IMR-90 (cell line): ENCODE data around the gene RHBDL1. TPM values are rescaled to one million over a fixed set of nuclear protein-coding genes. Genes with fewer than 3 reads are reported as not detected.

Experiments
- ATAC-seq: fragments of 200-7000 bp; cut with Tn5 transposase; 2 replicates; pipeline ENCODE4 v1.9.1; 2020; ENCODE audit warnings: low read depth, mild to moderate bottlenecking, moderate library complexity
- BruUV-seq: library from RNA; stranded (reverse); fragments of 400-500 nt; replicated peaks from 2 replicates; lab custom pipeline; 2021; lab: Mats Ljungman, UMichigan
- CTCF ChIA-PET: fragments of 300-600 bp; formaldehyde crosslinking; extraction: SDS; loops from one replicate; lab custom pipeline; 2021; ENCODE audit warnings: antibody characterized with exemption; lab: Yijun Ruan, JAX
- POLR2A ChIA-PET: fragments of 300-600 bp; sonication (Branson Sonifier 250); formaldehyde crosslinking; loops from one replicate; lab custom pipeline; 2022; ENCODE audit warnings: antibody characterized with exemption; ENCODE audit not compliant: unreplicated experiment; lab: Charles Lee
- DNase-seq: peaks from one replicate; pipeline ENCODE4 v3.0.0; 2013
- H2AFZ ChIP-seq: replicated peaks from 2 replicates; pipeline ENCODE3; 2013; ENCODE audit warnings: low read length, mild to moderate bottlenecking; ENCODE audit not compliant: poor library complexity
- H2AK5ac ChIP-seq: 2 replicates; pipeline ENCODE4 v1.6.1; 2013; ENCODE audit warnings: low read depth, low read length, inconsistent platforms
- H2AK9ac ChIP-seq: replicated peaks from 2 replicates; pipeline ENCODE3; 2013; ENCODE audit warnings: mild to moderate bottlenecking, low read depth, low read length, moderate library complexity; ENCODE audit not compliant: poor library complexity
- H2BK120ac ChIP-seq: 2 replicates; pipeline ENCODE4 v1.6.1; 2013; ENCODE audit warnings: low read depth, low read length, inconsistent platforms
- H2BK15ac ChIP-seq: 3 replicates; pipeline ENCODE4 v1.6.1; 2013; ENCODE audit warnings: low read depth, low read length, inconsistent platforms
- H2BK20ac ChIP-seq: 2 replicates; pipeline ENCODE4 v1.6.1; 2013; ENCODE audit warnings: low read depth, mild to moderate bottlenecking, inconsistent platforms, low read length, moderate library complexity
- H2BK5ac ChIP-seq: 2 replicates; pipeline ENCODE4 v1.6.1; 2013; ENCODE audit warnings: mild to moderate bottlenecking, low read depth, low read length, inconsistent platforms; ENCODE audit not compliant: poor library complexity, severe bottlenecking
- H3K14ac ChIP-seq: replicated peaks from 2 replicates; pipeline ENCODE4 v1.6.1; 2013; ENCODE audit warnings: low read depth, low read length, inconsistent platforms
- H3K18ac ChIP-seq: 2 replicates; pipeline ENCODE4 v1.6.1; 2013; ENCODE audit warnings: low read depth, low read length, control low read depth
- H3K23ac ChIP-seq: 2 replicates; pipeline ENCODE4 v1.6.1; 2013; ENCODE audit warnings: low read depth, low read length, inconsistent platforms
- H3K27ac ChIP-seq: 2 replicates; pipeline ENCODE4 v1.5.1; 2013; ENCODE audit warnings: mild to moderate bottlenecking, control low read depth, low read length; ENCODE audit not compliant: insufficient read depth
- H3K27me3 ChIP-seq: 2 replicates; pipeline ENCODE4 v1.6.1; 2013; ENCODE audit warnings: low read length; ENCODE audit not compliant: control insufficient read depth, insufficient read depth
- H3K36me3 ChIP-seq: 2 replicates; pipeline ENCODE4 v1.6.1; 2013; ENCODE audit warnings: low read length, mixed read lengths; ENCODE audit not compliant: control insufficient read depth, insufficient read depth
- H3K4ac ChIP-seq: 2 replicates; pipeline ENCODE4 v1.6.1; 2013; ENCODE audit warnings: low read depth, low read length, inconsistent platforms
- H3K4me1 ChIP-seq: 2 replicates; pipeline ENCODE4 v1.6.1; 2013; ENCODE audit warnings: low read length, mixed read lengths; ENCODE audit not compliant: control insufficient read depth, insufficient read depth
- H3K4me2 ChIP-seq: 2 replicates; pipeline ENCODE4 v1.6.1; 2013; ENCODE audit warnings: low read depth, mild to moderate bottlenecking, control low read depth, low read length, moderate library complexity
- H3K4me3 ChIP-seq: 2 replicates; pipeline ENCODE4 v1.5.1; 2013; ENCODE audit warnings: low read depth, mild to moderate bottlenecking, control low read depth, low read length, moderate library complexity; ENCODE audit not compliant: insufficient read depth
- H3K56ac ChIP-seq: 2 replicates; pipeline ENCODE4 v1.6.1; 2013; ENCODE audit warnings: low read length, inconsistent platforms; ENCODE audit not compliant: insufficient read depth; ENCODE audit errors: extremely low read depth
- H3K79me1 ChIP-seq, 2 experiments: 2 replicates each; pipeline ENCODE4 v1.6.1; 2013; ENCODE audit warnings: low read length in 2 of 2, inconsistent platforms in 1 of 2, low read depth in 1 of 2
- H3K9ac ChIP-seq: 2 replicates; pipeline ENCODE4 v1.6.1; 2013; ENCODE audit warnings: low read depth, low read length, control low read depth
- H3K9me1 ChIP-seq: 2 replicates; pipeline ENCODE4 v1.6.1; 2013; ENCODE audit warnings: low read length, inconsistent platforms; ENCODE audit not compliant: insufficient read depth
- H3K9me3 ChIP-seq: 2 replicates; pipeline ENCODE4 v1.6.1; 2013; ENCODE audit warnings: low read length; ENCODE audit not compliant: control insufficient read depth, insufficient read depth
- H4K20me1 ChIP-seq: 2 replicates; pipeline ENCODE4 v1.6.1; 2013; ENCODE audit warnings: low read length, inconsistent platforms; ENCODE audit not compliant: insufficient read depth
- H4K5ac ChIP-seq: 2 replicates; pipeline ENCODE4 v1.6.1; 2013; ENCODE audit warnings: mild to moderate bottlenecking, low read depth, low read length, control low read depth
- H4K8ac ChIP-seq, 2 experiments: 2 replicates each; pipeline ENCODE4 v1.6.1; 2013; ENCODE audit warnings: low read depth in 2 of 2, low read length in 2 of 2, control low read depth in 1 of 2, inconsistent platforms in 1 of 2
- H4K91ac ChIP-seq: 2 replicates; pipeline ENCODE4 v1.6.1; 2013; ENCODE audit warnings: low read depth, low read length, inconsistent platforms; ENCODE audit not compliant: insufficient read depth
- CHD1 ChIP-seq: IDR thresholded peaks from 2 replicates; pipeline ENCODE4 v1.6.1; 2012; ENCODE audit warnings: low read depth, low read length, improper control_type of control experiment
- CTCF ChIP-seq: conservative IDR thresholded peaks from 2 replicates; pipeline ENCODE4 v1.5.1; 2012; ENCODE audit warnings: mild to moderate bottlenecking, low read depth, low read length, improper control_type of control experiment
- ELK1 ChIP-seq: fragments of 150-350 bp; IDR thresholded peaks from 2 replicates; pipeline ENCODE4 v1.6.1; 2016; ENCODE audit warnings: low read depth, mild to moderate bottlenecking, low read length, moderate library complexity, borderline replicate concordance
- MAFK ChIP-seq: IDR thresholded peaks from 2 replicates; pipeline ENCODE4 v1.6.1; 2012; ENCODE audit warnings: low read depth, low read length, improper control_type of control experiment
- MAZ ChIP-seq: IDR thresholded peaks from 2 replicates; pipeline ENCODE4 v1.6.1; 2012; ENCODE audit warnings: low read depth, mild to moderate bottlenecking, low read length, improper control_type of control experiment, moderate library complexity, borderline replicate concordance
- MXI1 ChIP-seq: IDR thresholded peaks from 2 replicates; pipeline ENCODE4 v1.6.1; 2012; ENCODE audit warnings: low read depth, mild to moderate bottlenecking, low read length, moderate library complexity, borderline replicate concordance
- POLR2A ChIP-seq: IDR thresholded peaks from 2 replicates; pipeline ENCODE4 v1.6.1; 2012; ENCODE audit warnings: mild to moderate bottlenecking, low read depth, low read length
- RCOR1 ChIP-seq: IDR thresholded peaks from 2 replicates; pipeline ENCODE4 v1.6.1; 2012; ENCODE audit warnings: mild to moderate bottlenecking, low read length, improper control_type of control experiment; ENCODE audit not compliant: insufficient replicate concordance
- RFX5 ChIP-seq: IDR thresholded peaks from 2 replicates; pipeline ENCODE4 v1.8.0; 2012; ENCODE audit warnings: low read depth, mild to moderate bottlenecking, low read length, moderate library complexity
- SMC3 ChIP-seq: fragments of 150-350 bp; IDR thresholded peaks from 2 replicates; pipeline ENCODE4 v1.6.1; 2016; ENCODE audit warnings: low read depth, mild to moderate bottlenecking, antibody characterized with exemption, low read length, moderate library complexity
- USF2 ChIP-seq: fragments of 150-350 bp; IDR thresholded peaks from 2 replicates; pipeline ENCODE4 v1.6.1; 2017; ENCODE audit warnings: mild to moderate bottlenecking, antibody characterized with exemption, low read length, low read depth
- WGBS, 2 experiments: methylation state at CpG; one replicate each; pipeline versions ENCODE4 v1.1.5 to v1.1.7; 2013; ENCODE audit warnings: missing lambda C conversion rate in 2 of 2; ENCODE audit not compliant: insufficient read length in 1 of 2; ENCODE audit errors: extremely low coverage in 2 of 2; 5-methylcytosine and 5-hydroxymethylcytosine counted together
- dilution Hi-C: fragments of 300-500 bp; cut with HindIII; formaldehyde crosslinking; loops from one replicate; pipeline ENCODE4 v1.14.3; 2018; ENCODE audit warnings: low sequenced_read_pairs; ENCODE audit not compliant: unreplicated experiment
- in situ Hi-C: fragments of 300-500 bp; cut with MboI; formaldehyde crosslinking; loops from 3 replicates; pipeline ENCODE4 v1.14.3; 2019; ENCODE audit warnings: low sequenced_read_pairs, inconsistent platforms, mixed read lengths
- intact Hi-C: fragments of 100-400 bp; cut with micrococcal nuclease; formaldehyde crosslinking; loops from 2 replicates; pipeline ENCODE4 v1.10.0; 2022
- polyA plus RNA-seq, 3 experiments: library from polyadenylated mRNA; depleted of rRNA; stranded (reverse); fragments of >200 nt; gene quantifications; 2 replicates each; pipeline ENCODE4 v1.2.3, GENCODE V29; 2012; ENCODE audit warnings: low replicate concordance in 1 of 3
- total RNA-seq: library from RNA; depleted of rRNA; stranded (reverse); fragments of >200 nt; gene quantifications from 2 replicates; pipeline ENCODE4 v1.2.3, GENCODE V29; 2012

Gene RHBDL1
- total and polyA plus RNA-seq, 2 of the 4 experiments (the other 2 are of a cell fraction): 0.72 to 4.1 TPM

GRCh38 chr16:703406-703805 is 27.9 kb downstream of the RHBDL1 start:
- dilution Hi-C loops: no loop called here
- in situ Hi-C loops: loop anchor here (25.0 kb wide), 1 partner anchor 359 kb away; the partner anchor contains the start of gene SSTR5
- Histone ChIP-seq H4K20me1 (peaks cover 12% of the 10 kb centered on the region), H3K36me3 (no peaks in the 10 kb centered on the region), H2BK15ac (no peak overlapping the region), H3K56ac (no peak overlapping the region), H3K79me1 (no peaks in the 10 kb centered on the region), H2BK20ac (no peak overlapping the region), H3K27me3 (peaks cover 79% of the 10 kb centered on the region), H4K5ac (no peak overlapping the region), H3K4me1 (no peaks in the 10 kb centered on the region), H3K4me3 (no peak overlapping the region), H3K4me2 (no peak overlapping the region), H4K8ac (no peak overlapping the region), H3K18ac (no peak overlapping the region), H2BK5ac (no peak overlapping the region), H3K14ac (no peak overlapping the region), H4K91ac (no peak overlapping the region), H3K23ac (no peak overlapping the region), H2AFZ (no peak overlapping the region), H3K9ac (no peak overlapping the region), H3K4ac (no peak overlapping the region), H2AK5ac (no peak overlapping the region), H2BK120ac (no peak overlapping the region), H2AK9ac (no peak overlapping the region), H3K27ac (no peak overlapping the region), H3K9me3 (no peaks in the 10 kb centered on the region), H3K9me1 (no peaks in the 10 kb centered on the region)
- ATAC-seq (no peak), DNase-seq (no peak)
- CTCF ChIA-PET: no interaction called here
- WGBS, 2 experiments: 81% methylated on average over 9 of the region's 12 CpGs; no CpG with 5 or more reads in 1 of the 2 experiments
- POLR2A ChIA-PET: no interaction called here
- no peak for TF ChIP-seq MAFK
- TF ChIP-seq USF2: no peak
- no peak for TF ChIP-seq ELK1
- no peak for TF ChIP-seq POLR2A
- no peak for TF ChIP-seq MXI1
- TF ChIP-seq CTCF: no peak
- no peak for TF ChIP-seq RFX5
- no peak for TF ChIP-seq MAZ
- TF ChIP-seq CHD1: no peak
- no peak for TF ChIP-seq SMC3
- TF ChIP-seq RCOR1: no peak
- BruUV-seq: no TSS peak
- intact Hi-C loops: no loop called here
